Stimulated activated CD8-positive, alpha-beta memory T cell treated with anti-CD3 and anti-CD28 coated beads, Interleukin-12 subunit alpha, Interleukin-12 subunit beta, amount 100 ng/mL, for 1 hour (primary cell): ENCODE measurements around the gene DTD2.

Experiments
- DNase-seq: peaks from one replicate; pipeline ENCODE4 v3.0.0-alpha.2; 2020; ENCODE audit warnings: low read depth

Gene DTD2

DNA sequence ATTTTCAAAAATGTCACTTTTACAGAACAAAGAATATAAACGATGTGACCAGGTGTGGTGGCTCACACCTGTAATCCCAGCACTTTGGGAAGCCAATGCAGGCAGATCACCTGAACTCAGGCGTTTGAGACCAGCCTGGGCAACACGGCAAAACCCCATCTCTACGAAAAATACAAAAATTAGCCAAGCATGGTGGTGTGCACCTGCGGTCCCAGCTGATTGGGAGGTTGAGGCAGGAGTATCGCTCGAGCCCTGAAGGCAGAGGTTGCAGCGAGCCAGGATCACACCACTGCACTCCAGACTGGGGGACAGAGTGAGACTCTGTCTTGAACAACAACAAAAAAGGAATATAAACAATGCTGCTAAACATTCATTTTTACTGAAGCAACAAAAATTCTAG lies 52.2 kb downstream of the DTD2 start:
- DNase-seq, result no peak

DNA sequence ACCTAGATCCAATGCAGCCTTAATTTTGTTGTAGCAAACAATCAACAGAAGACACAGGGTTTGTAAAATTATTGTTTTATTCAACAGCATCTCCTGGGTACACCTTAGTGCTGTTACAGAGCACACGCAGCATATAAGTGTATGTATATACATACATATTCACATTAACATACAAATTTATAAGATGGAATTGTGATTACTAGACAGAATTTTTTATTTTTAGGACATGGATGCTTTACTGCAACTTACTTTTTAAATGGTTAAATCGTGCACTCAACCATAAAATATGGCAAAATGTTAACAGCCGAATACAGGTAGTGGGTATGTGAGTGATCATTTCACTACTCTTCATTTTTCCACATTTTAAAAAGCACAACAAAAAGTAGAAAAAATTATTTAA lies 53.6 kb downstream of the DTD2 start:
- DNase-seq, result no peak

DNA sequence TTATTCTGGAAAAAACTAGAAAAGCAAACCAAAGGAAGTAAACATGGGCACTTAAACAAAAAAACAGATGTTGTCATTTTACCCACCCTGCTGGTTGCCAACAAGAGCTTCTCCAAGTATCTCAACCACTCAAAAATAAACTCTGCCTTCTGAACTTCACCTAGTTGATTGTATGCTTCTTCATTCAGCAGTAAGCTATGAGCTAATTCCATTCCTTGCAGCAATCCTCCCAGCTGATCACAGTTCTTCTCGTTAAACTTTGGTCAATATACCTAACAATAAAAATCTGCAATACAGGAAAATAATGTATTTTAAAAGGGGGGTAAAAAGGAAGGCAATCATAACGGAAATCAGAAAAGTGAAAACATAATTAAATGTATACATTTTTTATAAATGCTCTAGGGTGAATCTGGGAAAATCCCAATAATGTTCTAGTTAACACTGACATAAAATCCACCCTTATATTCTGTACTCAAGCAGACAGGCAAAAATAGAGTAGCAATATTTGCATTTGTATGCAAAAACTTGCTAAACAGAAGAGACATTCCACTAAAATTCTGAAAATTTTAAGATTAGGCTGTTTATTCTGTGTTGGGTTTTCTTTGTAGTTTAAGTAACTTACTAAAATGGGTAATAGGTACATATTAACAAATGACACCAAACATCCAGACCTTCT lies 54.4 kb downstream of the DTD2 start:
- DNase-seq, result no peak

DNA sequence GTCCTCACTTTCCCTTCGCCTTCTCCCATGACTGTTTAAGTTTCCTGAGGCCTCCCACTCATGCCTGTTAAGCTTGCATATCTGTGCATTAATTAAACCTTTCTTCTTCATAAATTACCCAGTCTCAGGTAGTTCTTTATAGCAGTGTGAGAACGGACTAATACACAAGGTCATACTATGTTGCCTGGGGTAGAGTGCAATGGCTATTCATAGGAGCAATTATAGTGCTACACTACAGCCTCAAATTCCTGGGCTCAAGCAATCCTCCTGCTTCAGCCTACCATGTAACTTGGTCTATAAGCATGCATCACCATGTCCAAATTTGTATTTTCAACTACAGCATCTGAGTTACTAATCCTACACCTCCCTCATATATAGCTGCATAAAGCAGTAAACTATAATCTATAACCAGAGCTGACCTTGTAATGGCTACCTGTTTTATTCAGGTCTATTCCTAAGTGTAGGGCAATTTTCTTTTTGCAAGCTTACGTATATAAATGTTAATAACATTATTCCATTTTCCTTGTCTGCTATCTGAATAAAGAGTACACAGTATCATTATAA lies 55.9 kb downstream of the DTD2 start:
- DNase-seq, result no peak

DNA sequence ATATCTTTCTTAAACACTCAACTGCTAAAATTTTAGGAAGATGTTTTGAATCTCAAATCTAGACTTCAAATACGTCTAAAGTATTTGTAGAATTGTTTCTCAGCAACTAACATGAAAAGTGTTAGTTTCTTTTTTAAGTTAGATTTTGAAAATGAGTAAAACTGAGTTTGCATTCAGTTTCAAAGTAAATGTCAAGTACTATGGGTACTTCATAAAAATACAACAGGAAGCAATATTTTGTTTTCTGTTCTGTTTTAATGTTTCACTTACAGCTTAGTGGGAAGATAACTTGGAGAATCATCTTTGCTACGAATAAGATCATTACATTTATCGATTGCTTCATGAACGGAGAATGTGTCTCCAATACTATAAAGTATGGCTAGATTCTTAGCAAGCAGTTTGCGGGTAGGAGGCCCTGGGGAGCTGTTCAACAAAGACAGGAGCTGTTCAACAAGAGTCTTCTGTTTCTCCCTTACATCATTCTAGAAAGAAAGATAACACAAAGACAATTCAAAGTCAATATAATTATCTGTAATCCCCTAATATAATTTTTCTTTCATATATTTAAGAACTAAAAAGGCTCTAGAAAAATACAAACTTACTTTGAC lies 57.2 kb downstream of the DTD2 start:
- DNase-seq, result no peak
